SK-N-SH treated with all-trans-retinoic acid at 6 μM for 48 hours (cell line): ENCODE results near the gene AP3S1.
"Not testable (repeated sequence)": the region's sequence is repeated elsewhere in the genome, so short reads cannot be mapped to it uniquely, and the experiment has no call there.

Experiments
- ATAC-seq: fragments of 200-7000 bp; cut with Tn5 transposase; 3 replicates; pipeline ENCODE4 v1.9.1; 2020; ENCODE audit warnings: mild to moderate bottlenecking, moderate library complexity
- BACH2 ChIP-seq: fragments of 250-450 bp; sonication (Bioruptor Pico); IDR thresholded peaks from 2 replicates; pipeline ENCODE4 v1.9.0; 2021; ENCODE audit warnings: mild to moderate bottlenecking, borderline replicate concordance
- CSDC2 ChIP-seq: fragments of 250-450 bp; sonication (Bioruptor Pico); IDR thresholded peaks from 2 replicates; pipeline ENCODE4 v1.5.0; 2020; ENCODE audit warnings: mild to moderate bottlenecking, moderate library complexity
- GLIS3 ChIP-seq: fragments of 250-450 bp; sonication (Bioruptor Pico); IDR thresholded peaks from 2 replicates; pipeline ENCODE4 v1.5.0; 2020; ENCODE audit warnings: mild to moderate bottlenecking, moderate library complexity
- OSR1 ChIP-seq: fragments of 250-450 bp; sonication (Bioruptor Pico); IDR thresholded peaks from 2 replicates; pipeline ENCODE4 v1.8.0; 2022; ENCODE audit warnings: moderate library complexity, mild to moderate bottlenecking, inconsistent platforms
- PPARA ChIP-seq: fragments of 250-450 bp; sonication (Bioruptor Pico); IDR thresholded peaks from 2 replicates; pipeline ENCODE4 v1.5.0; 2020; ENCODE audit warnings: mild to moderate bottlenecking, borderline replicate concordance
- RARB ChIP-seq: fragments of 250-450 bp; sonication (Bioruptor Pico); IDR thresholded peaks from 2 replicates; pipeline ENCODE4 v1.8.0; 2021; ENCODE audit warnings: mild to moderate bottlenecking, moderate library complexity
- SNAI2 ChIP-seq: fragments of 250-450 bp; sonication (Bioruptor Pico); IDR thresholded peaks from 2 replicates; pipeline ENCODE4 v1.5.0; 2020; ENCODE audit warnings: mild to moderate bottlenecking, moderate library complexity
- TCF4 ChIP-seq: fragments of 250-450 bp; sonication (Bioruptor Pico); IDR thresholded peaks from 2 replicates; pipeline ENCODE4 v1.8.0; 2021; ENCODE audit warnings: mild to moderate bottlenecking, moderate library complexity, borderline replicate concordance
- TOX ChIP-seq: fragments of 250-450 bp; sonication (Bioruptor Pico); IDR thresholded peaks from 2 replicates; pipeline ENCODE4 v1.8.0; 2021; ENCODE audit warnings: mild to moderate bottlenecking, moderate library complexity, borderline replicate concordance
- ZC3H10 ChIP-seq: fragments of 250-450 bp; sonication (Bioruptor Pico); IDR thresholded peaks from 2 replicates; pipeline ENCODE4 v1.5.1; 2021; ENCODE audit warnings: mild to moderate bottlenecking, moderate library complexity
- ZFP3 ChIP-seq: fragments of 250-450 bp; sonication (Bioruptor Pico); IDR thresholded peaks from 2 replicates; pipeline ENCODE4 v1.5.0; 2020; ENCODE audit warnings: mild to moderate bottlenecking, moderate library complexity
- ZFP30 ChIP-seq: fragments of 450-650 bp; formaldehyde crosslinking; IDR thresholded peaks from 2 replicates; pipeline ENCODE4 v1.5.0; 2022; ENCODE audit warnings: mild to moderate bottlenecking, moderate library complexity
- ZNF565 ChIP-seq: fragments of 450-650 bp; formaldehyde crosslinking; conservative IDR thresholded peaks from 2 replicates; pipeline ENCODE4 v1.5.0; 2020; ENCODE audit warnings: low read depth, mild to moderate bottlenecking, moderate library complexity
- ZNF70 ChIP-seq: fragments of 450-650 bp; formaldehyde crosslinking; IDR thresholded peaks from 2 replicates; pipeline ENCODE4 v1.5.0; 2020; ENCODE audit warnings: mild to moderate bottlenecking, moderate library complexity
- ZNF8 ChIP-seq: fragments of 450-650 bp; formaldehyde crosslinking; IDR thresholded peaks from 2 replicates; pipeline ENCODE4 v1.5.0; 2020; ENCODE audit warnings: mild to moderate bottlenecking, moderate library complexity
- TF ChIP-seq, protein P1 (sequence below): fragments of 250-450 bp; sonication (Bioruptor Pico); IDR thresholded peaks from 2 replicates; pipeline ENCODE4 v1.8.0; 2020; ENCODE audit warnings: mild to moderate bottlenecking, moderate library complexity, borderline replicate concordance
- TF ChIP-seq, protein P2 (sequence below): fragments of 250-450 bp; sonication (Bioruptor Pico); IDR thresholded peaks from 2 replicates; pipeline ENCODE4 v1.5.1; 2021; ENCODE audit warnings: mild to moderate bottlenecking, moderate library complexity
- TF ChIP-seq, protein P3 (sequence below): fragments of 250-450 bp; sonication (Bioruptor Pico); IDR thresholded peaks from 2 replicates; pipeline ENCODE4 v1.8.0; 2021; ENCODE audit warnings: low read depth, mild to moderate bottlenecking, moderate library complexity, borderline replicate concordance

AP3S1 gene

DNA sequence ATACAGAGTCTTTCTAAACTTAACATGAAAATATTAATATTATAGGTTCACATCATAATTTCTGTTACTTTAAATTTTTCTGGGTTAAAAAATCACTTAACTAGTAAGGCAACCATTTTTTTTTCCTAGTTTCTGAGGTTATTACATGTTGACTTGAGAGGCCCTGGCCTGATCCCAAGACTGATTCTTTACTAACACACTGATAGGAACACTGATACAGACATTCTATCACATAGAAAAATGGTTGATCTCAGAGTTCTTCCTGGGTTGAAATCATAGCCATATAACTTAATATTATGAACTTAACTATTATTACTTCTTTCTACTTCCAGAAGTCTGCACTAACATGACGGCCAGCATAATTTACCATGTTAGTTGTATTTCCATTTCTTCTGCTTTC, 43.0 kb downstream of the AP3S1 start:
- TF ChIP-seq CSDC2 = no peak
- TF ChIP-seq, protein P1, sequence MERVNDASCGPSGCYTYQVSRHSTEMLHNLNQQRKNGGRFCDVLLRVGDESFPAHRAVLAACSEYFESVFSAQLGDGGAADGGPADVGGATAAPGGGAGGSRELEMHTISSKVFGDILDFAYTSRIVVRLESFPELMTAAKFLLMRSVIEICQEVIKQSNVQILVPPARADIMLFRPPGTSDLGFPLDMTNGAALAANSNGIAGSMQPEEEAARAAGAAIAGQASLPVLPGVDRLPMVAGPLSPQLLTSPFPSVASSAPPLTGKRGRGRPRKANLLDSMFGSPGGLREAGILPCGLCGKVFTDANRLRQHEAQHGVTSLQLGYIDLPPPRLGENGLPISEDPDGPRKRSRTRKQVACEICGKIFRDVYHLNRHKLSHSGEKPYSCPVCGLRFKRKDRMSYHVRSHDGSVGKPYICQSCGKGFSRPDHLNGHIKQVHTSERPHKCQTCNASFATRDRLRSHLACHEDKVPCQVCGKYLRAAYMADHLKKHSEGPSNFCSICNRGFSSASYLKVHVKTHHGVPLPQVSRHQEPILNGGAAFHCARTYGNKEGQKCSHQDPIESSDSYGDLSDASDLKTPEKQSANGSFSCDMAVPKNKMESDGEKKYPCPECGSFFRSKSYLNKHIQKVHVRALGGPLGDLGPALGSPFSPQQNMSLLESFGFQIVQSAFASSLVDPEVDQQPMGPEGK (CRISPR knock-in tag) = no peak
- TF ChIP-seq, protein P2, sequence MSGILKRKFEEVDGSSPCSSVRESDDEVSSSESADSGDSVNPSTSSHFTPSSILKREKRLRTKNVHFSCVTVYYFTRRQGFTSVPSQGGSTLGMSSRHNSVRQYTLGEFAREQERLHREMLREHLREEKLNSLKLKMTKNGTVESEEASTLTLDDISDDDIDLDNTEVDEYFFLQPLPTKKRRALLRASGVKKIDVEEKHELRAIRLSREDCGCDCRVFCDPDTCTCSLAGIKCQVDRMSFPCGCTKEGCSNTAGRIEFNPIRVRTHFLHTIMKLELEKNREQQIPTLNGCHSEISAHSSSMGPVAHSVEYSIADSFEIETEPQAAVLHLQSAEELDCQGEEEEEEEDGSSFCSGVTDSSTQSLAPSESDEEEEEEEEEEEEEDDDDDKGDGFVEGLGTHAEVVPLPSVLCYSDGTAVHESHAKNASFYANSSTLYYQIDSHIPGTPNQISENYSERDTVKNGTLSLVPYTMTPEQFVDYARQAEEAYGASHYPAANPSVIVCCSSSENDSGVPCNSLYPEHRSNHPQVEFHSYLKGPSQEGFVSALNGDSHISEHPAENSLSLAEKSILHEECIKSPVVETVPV = no peak
- TF ChIP-seq ZNF8 (CRISPR knock-in tag) = no peak
- TF ChIP-seq ZFP30 (CRISPR knock-in tag) = no peak
- no peak for TF ChIP-seq BACH2 (CRISPR knock-in tag)
- no peak for TF ChIP-seq TOX (CRISPR knock-in tag)

DNA sequence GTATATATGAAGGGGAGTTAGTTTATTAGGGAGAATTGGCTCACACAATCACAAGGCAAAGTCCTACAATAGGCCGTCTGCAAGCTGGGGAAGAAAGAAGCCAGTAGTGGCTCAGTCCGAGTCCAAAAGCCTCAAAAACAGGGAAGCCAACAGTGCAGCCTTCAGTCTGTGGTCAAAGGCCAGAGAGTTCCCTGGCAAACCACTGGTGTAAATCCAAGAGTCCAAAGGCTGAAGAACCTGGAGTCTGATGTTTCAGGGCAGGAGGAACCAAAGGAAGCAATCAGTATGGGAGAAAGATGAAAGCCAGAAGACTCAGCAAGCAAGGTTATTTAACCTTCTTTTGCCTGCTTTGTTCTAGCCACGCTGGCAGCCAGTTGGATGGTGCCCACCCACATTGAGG, 43.5 kb downstream of the AP3S1 start:
- not testable (repeated sequence) for ATAC-seq

More for the DNA sequence above, 43.0 kb downstream of the AP3S1 start:
- ATAC-seq = no peak

DNA sequence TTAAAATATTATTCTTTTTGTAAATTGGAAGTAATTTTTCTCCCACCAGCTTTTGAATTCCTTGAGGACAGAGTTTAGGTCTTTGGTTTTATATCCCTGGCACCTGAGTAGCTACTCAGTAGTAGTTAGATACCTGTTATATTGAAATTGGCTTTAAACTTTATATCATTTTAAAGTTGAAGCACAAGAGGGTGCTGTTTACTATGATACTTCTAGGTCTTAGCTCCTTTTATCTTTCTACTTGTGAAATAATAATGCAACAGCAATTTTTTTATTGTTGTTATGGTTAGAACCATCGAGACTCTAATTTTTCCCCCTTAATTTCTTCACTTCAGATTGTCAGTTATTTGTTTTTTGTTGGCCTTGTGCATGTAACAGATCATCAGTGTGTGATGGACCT, 46.3 kb downstream of the AP3S1 start:
- no peak for TF ChIP-seq CSDC2
- no peak for TF ChIP-seq ZC3H10
- TF ChIP-seq TCF4 (CRISPR knock-in tag) = no peak
- no peak for TF ChIP-seq SNAI2 (CRISPR knock-in tag)
- no peak for TF ChIP-seq RARB (CRISPR knock-in tag)
- no peak for TF ChIP-seq OSR1 (CRISPR knock-in tag)
- ATAC-seq = peak; percentile 61; the same call in 2 of the 3 replicates

DNA sequence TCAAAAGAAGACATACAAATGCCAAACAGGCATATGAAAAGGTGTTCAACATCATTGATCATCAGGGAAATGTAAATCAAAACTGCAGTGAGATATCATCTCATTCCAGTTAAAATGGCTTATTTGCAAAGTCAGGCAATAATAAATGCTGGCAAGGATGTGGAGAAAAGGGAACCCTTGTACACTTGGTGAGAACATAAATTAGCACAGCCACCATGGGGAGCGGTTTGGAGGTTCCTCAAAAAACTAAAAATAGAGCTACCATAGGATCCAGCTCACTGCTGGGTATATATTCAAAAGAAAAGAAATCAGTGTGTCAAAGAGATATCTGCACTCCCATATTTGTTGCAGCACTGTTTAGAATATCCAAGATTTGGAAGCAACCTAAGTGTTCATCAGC, 50.3 kb downstream of the AP3S1 start:
- TF ChIP-seq RARB (CRISPR knock-in tag) (no peak), OSR1 (CRISPR knock-in tag) (no peak), BACH2 (CRISPR knock-in tag) (no peak)
- ATAC-seq = no peak

DNA sequence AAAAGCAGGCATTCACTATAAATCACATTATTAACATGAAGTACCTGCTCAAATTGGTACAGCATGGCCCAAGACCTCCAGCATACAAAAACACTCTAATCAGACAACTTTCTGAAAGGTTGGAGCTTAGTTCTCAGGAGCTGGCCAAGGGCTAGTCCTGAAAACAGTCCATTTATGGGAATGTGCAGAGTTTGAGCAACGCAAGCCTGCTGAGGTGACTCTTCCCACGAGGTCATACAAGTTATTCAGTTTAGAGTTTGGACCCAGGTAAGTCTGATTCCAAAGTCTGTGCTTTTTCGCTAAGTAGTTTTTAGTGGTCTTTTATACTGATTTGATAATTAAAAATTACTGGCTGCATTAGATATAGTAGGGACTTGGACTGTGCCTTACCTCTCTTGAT, 52.6 kb downstream of the AP3S1 start:
- ATAC-seq = no peak
- TF ChIP-seq TCF4 (CRISPR knock-in tag) = no peak
- no peak for TF ChIP-seq ZNF565
- TF ChIP-seq, protein P3, sequence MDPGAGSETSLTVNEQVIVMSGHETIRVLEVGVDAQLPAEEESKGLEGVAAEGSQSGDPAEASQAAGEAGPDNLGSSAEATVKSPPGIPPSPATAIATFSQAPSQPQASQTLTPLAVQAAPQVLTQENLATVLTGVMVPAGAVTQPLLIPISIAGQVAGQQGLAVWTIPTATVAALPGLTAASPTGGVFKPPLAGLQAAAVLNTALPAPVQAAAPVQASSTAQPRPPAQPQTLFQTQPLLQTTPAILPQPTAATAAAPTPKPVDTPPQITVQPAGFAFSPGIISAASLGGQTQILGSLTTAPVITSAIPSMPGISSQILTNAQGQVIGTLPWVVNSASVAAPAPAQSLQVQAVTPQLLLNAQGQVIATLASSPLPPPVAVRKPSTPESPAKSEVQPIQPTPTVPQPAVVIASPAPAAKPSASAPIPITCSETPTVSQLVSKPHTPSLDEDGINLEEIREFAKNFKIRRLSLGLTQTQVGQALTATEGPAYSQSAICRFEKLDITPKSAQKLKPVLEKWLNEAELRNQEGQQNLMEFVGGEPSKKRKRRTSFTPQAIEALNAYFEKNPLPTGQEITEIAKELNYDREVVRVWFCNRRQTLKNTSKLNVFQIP (CRISPR knock-in tag) = no peak
- no peak for TF ChIP-seq PPARA (CRISPR knock-in tag)
- no peak for TF ChIP-seq TOX (CRISPR knock-in tag)
- TF ChIP-seq ZNF70 (CRISPR knock-in tag) = no peak
- no peak for TF ChIP-seq OSR1 (CRISPR knock-in tag)
- no peak for TF ChIP-seq ZFP3 (CRISPR knock-in tag)
- no peak for TF ChIP-seq CSDC2
- TF ChIP-seq GLIS3 (CRISPR knock-in tag) = no peak
- TF ChIP-seq, all 23 proteins: peak for 0

DNA sequence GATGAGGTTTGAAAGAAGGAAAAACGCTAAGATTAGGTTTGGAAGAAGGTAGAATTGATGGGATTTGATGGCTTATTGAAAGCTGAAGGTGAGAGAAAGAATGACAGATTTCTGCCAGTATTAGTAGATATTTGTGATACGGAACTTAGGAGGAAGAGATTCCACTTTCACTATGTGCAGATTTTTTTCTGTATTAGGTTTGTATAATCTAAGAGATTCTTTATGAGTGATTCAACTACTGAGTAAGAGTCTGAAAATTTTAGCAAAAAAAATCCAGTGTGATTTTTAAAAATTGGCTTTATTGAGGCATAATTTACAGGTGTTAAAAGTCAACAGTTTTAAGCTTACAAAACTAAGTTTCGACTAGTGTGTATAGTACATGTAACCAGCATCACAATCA, 54.1 kb downstream of the AP3S1 start:
- ATAC-seq = 0 out of 3 replicates have a peak, but pooled peaks have one; percentile 30
- TF ChIP-seq, protein P2 = no peak
- no peak for TF ChIP-seq ZNF70 (CRISPR knock-in tag)
